Measurements from ENCODE around the gene LCOR.

The LCOR gene

DNA sequence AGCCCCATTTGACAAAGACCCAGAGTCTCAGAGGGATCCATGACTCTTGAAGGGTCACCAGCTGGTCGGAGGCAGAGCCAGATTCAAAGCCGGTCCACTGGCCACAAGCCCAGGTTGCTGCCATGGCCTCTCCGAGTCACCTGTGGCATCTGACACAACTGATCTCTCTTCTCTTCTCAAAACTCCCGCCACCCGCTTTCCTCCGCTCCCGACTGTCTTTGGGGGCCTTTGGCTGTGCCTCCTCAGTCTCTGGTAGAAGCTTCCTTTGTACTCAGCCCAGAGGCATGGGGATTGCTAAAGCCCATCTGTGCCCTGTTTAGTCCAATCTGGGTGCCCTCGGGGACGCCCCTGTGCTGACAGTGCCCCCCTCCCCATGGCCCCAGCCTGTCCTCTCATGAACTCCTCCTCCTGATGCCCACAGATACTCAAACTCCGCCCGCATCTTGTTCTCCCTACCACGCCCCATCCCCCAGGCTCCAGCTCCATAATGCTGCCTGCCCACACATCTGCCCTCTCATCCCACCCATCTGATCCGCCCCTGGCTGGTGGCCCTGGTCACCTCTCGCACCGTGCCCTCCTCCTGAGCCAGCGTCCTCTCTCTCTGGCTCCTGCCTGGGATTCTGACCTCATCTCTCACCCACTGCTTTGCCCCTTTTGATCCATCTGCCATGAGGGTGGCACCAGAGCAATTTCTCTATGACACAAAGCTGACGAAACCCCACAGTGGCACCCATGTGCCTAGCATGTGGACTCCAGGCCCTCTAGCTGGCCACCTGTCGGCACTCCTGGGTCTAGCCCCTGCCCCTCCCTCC, 203.1 kb downstream of the LCOR start:
- DNase-seq (ENCODE audit: low spot score), result no peak

DNA sequence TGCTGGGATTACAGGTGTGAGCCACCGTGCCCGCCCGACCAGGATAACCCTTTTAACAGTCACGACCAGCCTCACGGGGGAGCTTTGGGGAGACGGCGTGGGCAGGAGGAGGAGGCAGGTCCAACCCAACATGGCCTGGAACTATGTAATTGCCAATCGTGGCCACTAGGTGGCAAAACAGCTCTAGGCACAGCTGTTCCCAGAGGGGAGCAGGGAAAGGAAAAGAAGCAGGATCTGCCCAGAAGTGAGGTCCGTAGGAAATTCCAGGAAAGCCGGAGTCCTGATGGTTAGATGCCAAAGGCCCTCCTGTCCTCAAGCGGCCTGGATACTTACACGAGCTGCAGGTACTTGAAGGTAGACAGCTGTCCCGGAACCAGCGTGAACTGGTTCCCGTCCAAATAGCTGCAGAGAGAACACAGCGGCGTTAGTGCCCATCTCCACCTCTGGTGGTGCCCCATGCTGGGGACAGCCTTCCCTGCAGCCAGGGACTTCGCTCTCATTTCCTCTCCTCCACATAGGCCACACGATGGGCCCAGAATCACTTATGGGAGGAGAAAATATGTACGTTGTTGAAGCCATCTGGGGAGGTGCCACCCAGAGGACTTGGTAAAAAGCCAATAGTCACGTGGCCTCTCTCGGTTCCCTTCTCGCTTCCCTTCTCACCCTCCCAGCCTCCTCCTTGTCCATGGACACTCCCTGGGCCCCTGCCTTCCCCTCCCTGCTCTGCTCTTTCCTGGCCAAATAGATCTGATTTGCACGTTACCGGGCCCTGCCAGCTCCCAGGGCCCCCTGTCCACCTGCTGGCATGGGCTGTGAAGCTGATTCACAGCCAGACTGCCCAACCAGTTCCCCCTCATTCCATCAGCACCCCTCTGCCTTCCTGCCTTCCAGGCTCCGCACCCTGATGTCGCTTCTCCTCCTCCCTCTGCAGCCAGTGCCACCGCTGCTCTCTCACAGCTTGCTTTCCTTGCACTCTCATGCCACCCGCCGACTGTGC, 205.6 kb downstream of the LCOR start:
- DNase-seq (ENCODE audit: low spot score), result peak; percentile 90

DNA sequence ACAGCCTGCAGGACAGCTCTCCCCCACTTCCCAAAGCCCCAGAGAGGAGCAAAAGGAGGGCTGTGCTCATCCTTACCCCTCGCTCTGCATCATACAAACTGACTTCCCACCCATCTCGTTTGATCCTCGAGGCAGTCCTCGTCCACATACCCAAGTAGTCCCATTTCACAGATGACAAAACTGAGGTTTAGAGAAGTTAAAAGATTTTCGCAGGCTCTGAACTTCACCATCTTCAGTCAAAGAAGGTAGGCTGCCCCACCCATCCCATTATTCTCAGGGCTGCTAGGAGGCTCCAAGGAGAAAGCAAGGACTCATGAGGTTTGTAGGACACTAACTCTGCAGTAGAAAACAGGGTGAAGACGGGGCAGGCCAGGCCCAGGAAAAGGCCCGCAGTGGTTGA, 206.6 kb downstream of the LCOR start:
- no peak for DNase-seq (ENCODE audit: low spot score)

DNA sequence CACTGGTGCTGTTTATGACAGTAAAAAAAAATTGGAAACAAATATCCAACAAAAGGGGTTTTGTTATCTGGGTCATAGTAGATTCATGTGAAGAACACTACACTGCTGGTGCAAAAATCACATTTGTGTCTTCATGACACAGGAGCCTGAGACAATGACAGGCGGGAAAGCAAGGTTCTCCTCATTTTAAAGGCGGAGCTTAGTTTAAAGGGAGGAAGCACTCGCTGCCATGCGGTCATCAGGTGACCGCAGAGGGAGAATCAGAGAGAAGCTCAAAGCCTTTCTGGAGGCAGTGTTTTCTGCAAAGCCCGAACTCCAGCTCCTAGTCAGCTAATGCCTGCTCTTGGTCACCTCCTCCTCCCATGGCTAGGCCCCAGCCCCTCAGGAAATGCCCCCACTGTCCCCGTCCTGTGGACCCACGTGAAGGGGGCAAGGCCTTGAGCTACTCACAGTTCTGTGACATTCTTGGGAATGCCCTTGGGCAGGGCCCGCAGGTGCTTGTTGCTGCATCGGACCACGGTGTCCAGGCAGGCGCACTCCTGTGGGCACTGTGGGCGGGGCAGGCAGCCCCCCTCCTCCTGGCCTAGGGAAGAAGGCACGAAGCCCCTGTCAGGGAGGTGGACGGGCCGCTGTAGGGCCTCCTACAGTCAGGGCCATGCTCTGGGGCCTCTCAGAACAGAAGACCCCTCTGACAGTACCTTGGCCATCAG, 207.6 kb downstream of the LCOR start:
- no peak for DNase-seq (ENCODE audit: low spot score)

DNA sequence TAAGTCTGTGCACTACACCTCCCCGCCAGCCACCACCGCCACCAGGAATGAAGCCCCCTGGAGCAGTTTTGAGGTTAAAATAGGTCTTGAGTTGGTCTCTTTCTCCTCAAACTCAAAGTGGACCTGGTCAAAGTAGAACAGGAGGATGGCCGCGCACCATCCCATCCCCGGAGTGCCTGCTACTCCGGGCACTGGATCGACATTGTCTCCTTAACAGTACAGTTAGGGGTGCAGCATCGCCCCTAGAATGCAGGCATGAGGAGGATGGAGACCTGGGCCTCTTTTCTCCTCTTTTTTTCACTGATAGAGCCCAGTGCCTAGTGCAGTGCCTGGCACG, 208.1 kb downstream of the LCOR start:
- DNase-seq (ENCODE audit: low spot score), result no peak

DNA sequence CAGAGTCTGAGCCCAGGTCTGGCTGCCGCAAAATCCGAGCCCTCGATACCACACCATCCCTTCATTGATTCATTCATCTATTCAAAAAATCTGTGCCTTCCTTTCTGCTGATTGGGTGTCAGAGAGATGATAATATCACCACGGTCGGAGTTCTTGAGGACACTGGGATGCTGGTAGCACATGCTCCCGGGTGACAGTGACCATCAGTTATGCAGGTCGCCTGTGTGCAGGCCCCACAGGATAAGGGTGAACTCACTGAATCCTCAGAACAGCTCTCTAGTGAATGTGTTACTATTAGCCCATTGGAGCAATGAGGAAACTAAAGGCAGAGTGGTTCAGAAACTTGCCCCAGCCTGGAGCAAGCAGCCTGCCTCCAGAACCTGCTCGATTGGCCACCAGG, 208.6 kb downstream of the LCOR start:
- no peak for DNase-seq (ENCODE audit: low spot score)

DNA sequence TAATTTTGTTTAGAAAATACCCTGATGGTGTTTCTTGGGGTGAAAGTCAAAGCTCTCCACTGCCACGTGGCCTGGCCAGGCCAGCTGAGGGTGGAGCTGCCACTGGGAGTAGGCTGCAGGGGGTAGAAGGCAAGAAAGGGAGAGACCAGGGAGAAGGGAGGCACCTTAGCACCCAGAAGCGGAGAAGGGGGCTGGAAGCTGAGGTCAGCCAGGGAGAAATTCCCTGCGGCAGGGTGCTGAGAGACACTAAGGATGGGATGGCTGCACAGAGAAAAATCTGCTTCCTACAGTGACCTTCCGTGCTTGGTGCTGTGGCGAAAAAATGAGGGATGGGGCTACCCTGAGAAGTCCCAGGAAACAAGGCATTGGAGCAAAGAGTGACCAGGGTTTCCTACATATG, 210.0 kb downstream of the LCOR start:
- no peak for DNase-seq (ENCODE audit: low spot score)

DNA sequence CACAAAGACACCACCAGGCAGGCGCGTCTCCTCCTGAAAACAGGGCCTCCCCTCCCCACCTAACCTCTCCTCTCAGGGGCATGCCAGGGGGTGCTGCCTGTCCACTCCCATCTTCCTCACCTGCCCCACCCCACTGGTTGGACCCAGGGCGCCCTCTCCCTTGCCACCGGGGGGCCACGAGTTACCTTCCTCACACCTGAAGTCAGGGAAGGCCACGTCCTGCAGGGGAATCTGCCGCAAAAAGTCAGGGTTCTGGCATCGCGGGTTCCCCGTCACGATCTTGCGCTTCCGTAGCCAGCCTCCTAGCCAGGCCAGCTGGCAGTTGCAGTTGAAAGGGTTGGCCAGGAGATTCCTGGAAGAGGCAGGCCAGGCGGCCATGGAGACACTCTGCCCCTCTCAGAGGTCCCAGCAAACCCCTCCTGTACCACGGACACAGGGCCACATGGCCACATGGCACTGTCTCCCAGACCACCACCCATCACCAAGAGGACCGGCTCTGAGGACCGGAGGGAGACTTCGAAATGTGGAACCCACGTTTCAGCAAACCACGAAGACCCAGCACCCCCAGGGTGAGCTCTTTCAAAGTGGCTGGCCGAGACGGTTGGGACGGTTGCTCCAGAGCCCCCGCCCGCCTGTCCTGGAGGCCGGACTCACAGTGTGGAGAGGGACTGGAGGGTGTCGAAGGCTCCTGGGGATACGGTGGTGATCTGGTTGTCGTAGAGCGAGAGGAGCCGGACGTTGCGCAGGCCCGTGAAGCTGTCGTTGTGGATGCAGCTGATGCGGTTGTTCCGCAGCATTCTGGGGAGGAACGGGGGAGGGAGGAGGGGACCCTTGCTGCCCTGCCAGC, 210.8 kb downstream of the LCOR start:
- no peak for DNase-seq (ENCODE audit: low spot score)

DNA sequence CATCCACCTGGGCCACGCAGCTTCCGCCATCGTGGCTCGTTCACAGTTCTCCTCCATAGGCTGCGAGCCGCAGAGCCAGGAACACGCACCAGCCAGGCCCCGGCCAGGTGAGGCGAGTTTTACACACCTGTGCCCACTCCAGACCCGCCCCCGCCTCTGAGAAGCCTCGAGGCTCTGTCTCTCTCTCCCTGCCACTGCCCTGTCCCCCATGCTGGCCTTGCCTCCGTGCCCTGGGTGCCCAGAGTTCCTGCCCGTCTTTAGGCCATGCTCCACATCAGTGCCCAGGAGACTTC, 211.4 kb downstream of the LCOR start:
- no peak for DNase-seq (ENCODE audit: low spot score)
